ENCODE results near the gene SPTLC3. TPM values are rescaled to one million over a fixed set of nuclear protein-coding genes. Genes with fewer than 3 reads are reported as not detected.

SPTLC3 gene
- total and polyA plus RNA-seq, 5 donors from 2014 or later, result 0.12 to 0.54 (median 0.13) TPM; not detected in 2

GRCh38 chr20:13147971-13148370 lies 139.2 kb downstream of the SPTLC3 start:
- no peak overlapping the region for H3K27ac Mint-ChIP-seq
- H3K9me3 ChIP-seq (ENCODE audit: control insufficient read depth in 2 of 2, low read length in 2 of 2), result no peaks in the 10 kb centered on the region
- H3K4me1 Mint-ChIP-seq, result no peaks in the 10 kb centered on the region

GRCh38 chr20:13148402-13148801 lies 139.6 kb downstream of the SPTLC3 start:
- H3K27ac Mint-ChIP-seq, result no peak overlapping the region
- H3K27me3 Mint-ChIP-seq, result peaks cover 6% of the 10 kb centered on the region
- H3K4me3 Mint-ChIP-seq, result no peak overlapping the region
- H3K4me3 ChIP-seq (ENCODE audit: low read depth, low read length), result no peak overlapping the region
- no peaks in the 10 kb centered on the region for H3K4me1 Mint-ChIP-seq
- no peaks in the 10 kb centered on the region for H3K9me3 ChIP-seq (ENCODE audit: control insufficient read depth in 2 of 2, low read length in 2 of 2)
- no peaks in the 10 kb centered on the region for H3K36me3 Mint-ChIP-seq
- ATAC-seq (ENCODE audit: low read depth in 2 of 2) (no peak), DNase-seq (no peak)
- H3K27me3 ChIP-seq (ENCODE audit: control insufficient read depth, insufficient read depth, low read length), result no peaks in the 10 kb centered on the region
- peaks cover 0 to 2% (median 0%) of the 10 kb centered on the region in 7 donors for H3K9me3 Mint-ChIP-seq
- no peaks in the 10 kb centered on the region for H3K36me3 ChIP-seq (ENCODE audit: control insufficient read depth, insufficient read depth, low read length)
- no peaks in the 10 kb centered on the region for H3K4me1 ChIP-seq (ENCODE audit: control insufficient read depth, insufficient read depth, low read length, poor library complexity, severe bottlenecking)
- no peak overlapping the region for H3K27ac ChIP-seq (ENCODE audit: insufficient read depth, low read length, poor library complexity, severe bottlenecking)

More at GRCh38 chr20:13147971-13148370, 139.2 kb downstream of the SPTLC3 start:
- H3K4me3 Mint-ChIP-seq, result no peak overlapping the region
- H3K4me1 ChIP-seq (ENCODE audit: control insufficient read depth, insufficient read depth, low read length, poor library complexity, severe bottlenecking), result no peaks in the 10 kb centered on the region
- no peak overlapping the region for H3K27ac ChIP-seq (ENCODE audit: insufficient read depth, low read length, poor library complexity, severe bottlenecking)
- H3K9me3 Mint-ChIP-seq, result peaks cover 0 to 2% (median 0%) of the 10 kb centered on the region in 7 donors
- H3K4me3 ChIP-seq (ENCODE audit: low read depth, low read length), result no peak overlapping the region
- DNase-seq (no peak), ATAC-seq (ENCODE audit: low read depth in 2 of 2) (no peak)
- no peaks in the 10 kb centered on the region for H3K27me3 ChIP-seq (ENCODE audit: control insufficient read depth, insufficient read depth, low read length)
- peaks cover 6% of the 10 kb centered on the region for H3K27me3 Mint-ChIP-seq
- H3K36me3 Mint-ChIP-seq, result no peaks in the 10 kb centered on the region
- H3K36me3 ChIP-seq (ENCODE audit: control insufficient read depth, insufficient read depth, low read length), result no peaks in the 10 kb centered on the region

GRCh38 chr20:13148961-13149360 lies 140.2 kb downstream of the SPTLC3 start:
- ATAC-seq (ENCODE audit: low read depth in 2 of 2) (no peak), DNase-seq (no peak)
- no peak overlapping the region for H3K4me3 ChIP-seq (ENCODE audit: low read depth, low read length)
- H3K27me3 ChIP-seq (ENCODE audit: control insufficient read depth, insufficient read depth, low read length), result no peaks in the 10 kb centered on the region
- no peaks in the 10 kb centered on the region for H3K9me3 Mint-ChIP-seq
- no peaks in the 10 kb centered on the region for H3K36me3 ChIP-seq (ENCODE audit: control insufficient read depth, insufficient read depth, low read length)
- H3K4me3 Mint-ChIP-seq, result no peak overlapping the region
- peaks cover 1% of the 10 kb centered on the region for H3K27me3 Mint-ChIP-seq
- H3K27ac ChIP-seq (ENCODE audit: insufficient read depth, low read length, poor library complexity, severe bottlenecking), result no peak overlapping the region
- no peak overlapping the region for H3K27ac Mint-ChIP-seq
- H3K9me3 ChIP-seq (ENCODE audit: control insufficient read depth in 2 of 2, low read length in 2 of 2), result no peaks in the 10 kb centered on the region
- H3K36me3 Mint-ChIP-seq, result no peaks in the 10 kb centered on the region
- H3K4me1 ChIP-seq (ENCODE audit: control insufficient read depth, insufficient read depth, low read length, poor library complexity, severe bottlenecking), result no peaks in the 10 kb centered on the region
- no peaks in the 10 kb centered on the region for H3K4me1 Mint-ChIP-seq

- no peak for DNase-seq
- no peak overlapping the region for H3K4me3 ChIP-seq (ENCODE audit: low read depth, low read length)
- H3K4me3 Mint-ChIP-seq, result no peak overlapping the region
- H3K36me3 Mint-ChIP-seq, result no peaks in the 10 kb centered on the region
- H3K36me3 ChIP-seq (ENCODE audit: control insufficient read depth, insufficient read depth, low read length), result no peaks in the 10 kb centered on the region
- H3K4me1 ChIP-seq (ENCODE audit: control insufficient read depth, insufficient read depth, low read length, poor library complexity, severe bottlenecking), result no peaks in the 10 kb centered on the region
- H3K27me3 Mint-ChIP-seq, result no peaks in the 10 kb centered on the region
- H3K9me3 Mint-ChIP-seq, result no peaks in the 10 kb centered on the region
- no peaks in the 10 kb centered on the region for H3K4me1 Mint-ChIP-seq
- H3K27ac Mint-ChIP-seq, result no peak overlapping the region
- no peaks in the 10 kb centered on the region for H3K9me3 ChIP-seq (ENCODE audit: control insufficient read depth in 2 of 2, low read length in 2 of 2)
- no peaks in the 10 kb centered on the region for H3K27me3 ChIP-seq (ENCODE audit: control insufficient read depth, insufficient read depth, low read length)
- ATAC-seq (ENCODE audit: low read depth in 2 of 2), result no peak
- H3K27ac ChIP-seq (ENCODE audit: insufficient read depth, low read length, poor library complexity, severe bottlenecking), result no peak overlapping the region
Observed at GRCh38 chr20:13149371-13150105, 140.8 kb downstream of the SPTLC3 start.

- Histone ChIP-seq H3K27ac (ENCODE audit: insufficient read depth, low read length, poor library complexity, severe bottlenecking) (no peak overlapping the region), H3K4me3 (ENCODE audit: low read depth, low read length) (no peak overlapping the region), H3K36me3 (ENCODE audit: control insufficient read depth, insufficient read depth, low read length) (no peaks in the 10 kb centered on the region), H3K27me3 (ENCODE audit: control insufficient read depth, insufficient read depth, low read length) (no peaks in the 10 kb centered on the region), H3K4me1 (ENCODE audit: control insufficient read depth, insufficient read depth, low read length, poor library complexity, severe bottlenecking) (no peaks in the 10 kb centered on the region), H3K9me3 (ENCODE audit: control insufficient read depth in 2 of 2, low read length in 2 of 2) (no peaks in the 10 kb centered on the region)
- Mint-ChIP-seq H3K27ac (no peak overlapping the region), H3K36me3 (no peaks in the 10 kb centered on the region), H3K9me3 (no peaks in the 10 kb centered on the region), H3K4me3 (no peak overlapping the region), H3K27me3 (no peaks in the 10 kb centered on the region), H3K4me1 (no peaks in the 10 kb centered on the region)
- ATAC-seq (ENCODE audit: low read depth in 2 of 2), result no peak
- DNase-seq, result no peak
Observed at GRCh38 chr20:13158369-13158768, 149.6 kb downstream of the SPTLC3 start.

- no peak overlapping the region for H3K27ac Mint-ChIP-seq
- Histone ChIP-seq H3K27me3 (ENCODE audit: control insufficient read depth, insufficient read depth, low read length) (no peaks in the 10 kb centered on the region), H3K27ac (ENCODE audit: insufficient read depth, low read length, poor library complexity, severe bottlenecking) (no peak overlapping the region), H3K36me3 (ENCODE audit: control insufficient read depth, insufficient read depth, low read length) (no peaks in the 10 kb centered on the region), H3K9me3 (ENCODE audit: control insufficient read depth in 2 of 2, low read length in 2 of 2) (no peaks in the 10 kb centered on the region), H3K4me3 (ENCODE audit: low read depth, low read length) (no peak overlapping the region), H3K4me1 (ENCODE audit: control insufficient read depth, insufficient read depth, low read length, poor library complexity, severe bottlenecking) (no peaks in the 10 kb centered on the region)
- no peak for DNase-seq
- H3K9me3 Mint-ChIP-seq, result no peaks in the 10 kb centered on the region
- no peaks in the 10 kb centered on the region for H3K4me1 Mint-ChIP-seq
- no peak for ATAC-seq (ENCODE audit: low read depth in 2 of 2)
- H3K36me3 Mint-ChIP-seq, result no peaks in the 10 kb centered on the region
- H3K4me3 Mint-ChIP-seq, result no peak overlapping the region
- no peaks in the 10 kb centered on the region for H3K27me3 Mint-ChIP-seq
Observed at GRCh38 chr20:13159889-13160288, 151.1 kb downstream of the SPTLC3 start.

- Mint-ChIP-seq H3K9me3 (no peaks in the 10 kb centered on the region), H3K36me3 (no peaks in the 10 kb centered on the region), H3K4me1 (no peaks in the 10 kb centered on the region), H3K27me3 (no peaks in the 10 kb centered on the region), H3K27ac (no peak overlapping the region), H3K4me3 (no peak overlapping the region)
- no peaks in the 10 kb centered on the region for H3K36me3 ChIP-seq (ENCODE audit: control insufficient read depth, insufficient read depth, low read length)
- no peaks in the 10 kb centered on the region for H3K9me3 ChIP-seq (ENCODE audit: control insufficient read depth in 2 of 2, low read length in 2 of 2)
- ATAC-seq (ENCODE audit: low read depth in 2 of 2) (no peak), DNase-seq (no peak)
- no peak overlapping the region for H3K27ac ChIP-seq (ENCODE audit: insufficient read depth, low read length, poor library complexity, severe bottlenecking)
- H3K27me3 ChIP-seq (ENCODE audit: control insufficient read depth, insufficient read depth, low read length), result no peaks in the 10 kb centered on the region
- H3K4me1 ChIP-seq (ENCODE audit: control insufficient read depth, insufficient read depth, low read length, poor library complexity, severe bottlenecking), result no peaks in the 10 kb centered on the region
- H3K4me3 ChIP-seq (ENCODE audit: low read depth, low read length), result no peak overlapping the region
Observed at GRCh38 chr20:13165203-13165602, 156.4 kb downstream of the SPTLC3 start.

GRCh38 chr20:13166011-13166410 lies 157.2 kb downstream of the SPTLC3 start:
- no peak overlapping the region for H3K4me3 ChIP-seq (ENCODE audit: low read depth, low read length)
- H3K36me3 ChIP-seq (ENCODE audit: control insufficient read depth, insufficient read depth, low read length), result no peaks in the 10 kb centered on the region
- Mint-ChIP-seq H3K4me3 (no peak overlapping the region), H3K27me3 (no peaks in the 10 kb centered on the region), H3K36me3 (no peaks in the 10 kb centered on the region), H3K9me3 (peaks cover 0 to 4% (median 0%) of the 10 kb centered on the region in 7 donors), H3K4me1 (no peaks in the 10 kb centered on the region), H3K27ac (no peak overlapping the region)
- ATAC-seq (ENCODE audit: low read depth in 2 of 2) (no peak), DNase-seq (no peak)
- no peaks in the 10 kb centered on the region for H3K4me1 ChIP-seq (ENCODE audit: control insufficient read depth, insufficient read depth, low read length, poor library complexity, severe bottlenecking)
- no peak overlapping the region for H3K27ac ChIP-seq (ENCODE audit: insufficient read depth, low read length, poor library complexity, severe bottlenecking)
- H3K9me3 ChIP-seq (ENCODE audit: control insufficient read depth in 2 of 2, low read length in 2 of 2), result no peaks in the 10 kb centered on the region
- H3K27me3 ChIP-seq (ENCODE audit: control insufficient read depth, insufficient read depth, low read length), result no peaks in the 10 kb centered on the region

Measured in CD4-positive, CD25-positive, alpha-beta regulatory T cell (primary cell).